Fibroblast of villous mesenchyme (primary cell): ENCODE measurements around the gene SURF2. TPM values are rescaled to one million over a fixed set of nuclear protein-coding genes. Genes with fewer than 3 reads are reported as not detected.

Experiments used
- DNase-seq: peaks from one replicate; pipeline ENCODE4 v3.0.0-alpha.2; 2010; ENCODE audit warnings: low read depth
- H3K4me3 ChIP-seq: 2 replicates; pipeline ENCODE4 v1.5.1; 2011; ENCODE audit warnings: low read depth, mild to moderate bottlenecking, low read length
- total RNA-seq: library from RNA; depleted of rRNA; stranded (reverse); fragments of >200 nt; gene quantifications from 2 replicates; pipeline ENCODE4 v1.2.3, GENCODE V29; 2012
- TF ChIP-seq, protein P1 (sequence below): IDR thresholded peaks from 2 replicates; pipeline ENCODE4 v1.5.1; 2012; ENCODE audit warnings: low read depth, mild to moderate bottlenecking, low read length; ENCODE audit not compliant: insufficient read depth

Gene SURF2
- total RNA-seq, 1 donor, result 12.1 TPM

GRCh38 chr9:133344979-133345378 is 11.4 kb upstream of the SURF2 start:
- no peak overlapping the region for H3K4me3 ChIP-seq
- no peak for DNase-seq
- TF ChIP-seq, protein P1, sequence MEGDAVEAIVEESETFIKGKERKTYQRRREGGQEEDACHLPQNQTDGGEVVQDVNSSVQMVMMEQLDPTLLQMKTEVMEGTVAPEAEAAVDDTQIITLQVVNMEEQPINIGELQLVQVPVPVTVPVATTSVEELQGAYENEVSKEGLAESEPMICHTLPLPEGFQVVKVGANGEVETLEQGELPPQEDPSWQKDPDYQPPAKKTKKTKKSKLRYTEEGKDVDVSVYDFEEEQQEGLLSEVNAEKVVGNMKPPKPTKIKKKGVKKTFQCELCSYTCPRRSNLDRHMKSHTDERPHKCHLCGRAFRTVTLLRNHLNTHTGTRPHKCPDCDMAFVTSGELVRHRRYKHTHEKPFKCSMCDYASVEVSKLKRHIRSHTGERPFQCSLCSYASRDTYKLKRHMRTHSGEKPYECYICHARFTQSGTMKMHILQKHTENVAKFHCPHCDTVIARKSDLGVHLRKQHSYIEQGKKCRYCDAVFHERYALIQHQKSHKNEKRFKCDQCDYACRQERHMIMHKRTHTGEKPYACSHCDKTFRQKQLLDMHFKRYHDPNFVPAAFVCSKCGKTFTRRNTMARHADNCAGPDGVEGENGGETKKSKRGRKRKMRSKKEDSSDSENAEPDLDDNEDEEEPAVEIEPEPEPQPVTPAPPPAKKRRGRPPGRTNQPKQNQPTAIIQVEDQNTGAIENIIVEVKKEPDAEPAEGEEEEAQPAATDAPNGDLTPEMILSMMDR, result no peak

- DNase-seq, result no peak
- TF ChIP-seq, protein P1, result no peak
- no peak overlapping the region for H3K4me3 ChIP-seq
Observed at GRCh38 chr9:133345596-133345995, 10.8 kb upstream of the SURF2 start.

DNA sequence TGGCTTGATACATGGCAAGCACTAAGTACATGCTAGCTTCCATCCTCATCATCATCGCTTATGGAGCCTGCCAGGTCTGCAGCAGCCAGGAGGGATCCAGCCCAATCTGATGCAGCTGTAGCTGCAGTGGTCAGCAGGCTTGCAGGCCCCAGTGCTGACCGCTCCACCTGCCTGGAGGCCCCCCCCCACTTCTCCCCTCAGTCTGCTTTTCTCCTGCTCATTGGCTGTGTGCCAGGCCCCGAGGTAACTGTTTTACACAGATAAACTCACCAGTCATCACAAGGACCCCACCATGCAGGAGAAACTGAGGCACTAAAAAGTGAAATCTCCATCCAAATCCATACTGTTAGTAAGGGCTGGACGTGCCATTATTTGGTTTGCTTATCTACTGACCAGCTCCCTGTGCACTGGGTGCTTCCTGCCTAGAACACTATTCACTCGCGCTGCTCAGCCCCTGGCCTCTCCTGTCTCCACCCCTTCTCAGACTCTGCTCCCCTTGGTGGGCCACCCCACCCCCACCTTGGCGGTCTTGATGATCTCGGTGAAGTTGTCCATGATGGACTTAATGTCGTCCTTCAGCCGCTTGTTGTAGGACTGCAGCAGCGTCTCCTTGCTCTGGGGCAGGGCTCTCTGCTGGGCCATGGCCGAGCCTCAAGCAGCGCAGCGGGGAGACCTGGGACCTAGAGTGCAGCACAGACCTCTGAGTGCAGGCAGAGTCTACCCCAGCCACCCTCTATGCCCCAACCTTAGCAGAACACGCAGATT is 10.1 kb upstream of the SURF2 start:
- TF ChIP-seq, protein P1, result no peak
- H3K4me3 ChIP-seq, result peak overlapping the region; percentile 98
- no peak for DNase-seq

- peak overlapping the region; percentile 98 for H3K4me3 ChIP-seq
- TF ChIP-seq, protein P1, result peak; percentile 3
- no peak for DNase-seq
Observed at GRCh38 chr9:133347515-133347984, 8.8 kb upstream of the SURF2 start.

GRCh38 chr9:133347985-133348717 is 8.2 kb upstream of the SURF2 start, which contains the start of the genes MED22 and RPL7A:
Gene MED22, minus strand, starts transcription at chr9:133348131. Its CDS starts 1,469 bp downstream, at chr9:133346662.
Gene RPL7A, plus strand, starts transcription at chr9:133348218. Its CDS starts 26 bp downstream, at chr9:133348244.
- H3K4me3 ChIP-seq, result peak within 1 kb of the TSS; percentile 98
- TF ChIP-seq, protein P1, result no peak
- DNase-seq, result peak; percentile 97

- TF ChIP-seq, protein P1, result no peak
- no peak for DNase-seq
- peak overlapping the region; percentile 98 for H3K4me3 ChIP-seq
Observed at GRCh38 chr9:133348718-133349573, 7.4 kb upstream of the SURF2 start.
